ENCODE data around the gene S100P. TPM values are rescaled to one million over a fixed set of nuclear protein-coding genes. Genes with fewer than 3 reads are reported as not detected.
"Not testable (repeated sequence)": the region's sequence is repeated elsewhere in the genome, so short reads cannot be mapped to it uniquely, and the experiment has no call there.

Gene S100P
- total RNA-seq: 1 to 10 TPM in 1 of 2 experiments, under 1 TPM in 1; 0.37 to 2.5 TPM

- peak within 1 kb of the TSS; percentile 62 for H3K4me3 Mint-ChIP-seq
- H3K4me1 Mint-ChIP-seq: peaks cover 75% of the 10 kb centered on the region
- no peak for DNase-seq
- no peaks in the 10 kb centered on the region for H3K36me3 Mint-ChIP-seq
- peak within 1 kb of the TSS; percentile 84 for H3K27ac Mint-ChIP-seq
- no peaks in the 10 kb centered on the region for H3K27me3 Mint-ChIP-seq
- no peaks in the 10 kb centered on the region for H3K9me3 Mint-ChIP-seq
Measured at GRCh38 chr4:6693231-6694176, at the start of gene S100P. TSS of gene S100P (plus strand) at chr4:6693878. CDS start at chr4:6693933, 55 bp downstream.

GRCh38 chr4:6644792-6645530, 48.7 kb upstream of the S100P start:
- peaks cover 32% of the 10 kb centered on the region for H3K36me3 Mint-ChIP-seq
- no peaks in the 10 kb centered on the region for H3K27me3 Mint-ChIP-seq
- H3K9me3 Mint-ChIP-seq: no peaks in the 10 kb centered on the region
- no peak for DNase-seq
- H3K27ac Mint-ChIP-seq: no peak overlapping the region
- no peak overlapping the region for H3K4me3 Mint-ChIP-seq
- H3K4me1 Mint-ChIP-seq: peaks cover 20% of the 10 kb centered on the region

- Mint-ChIP-seq H3K36me3 (peaks cover 12% of the 10 kb centered on the region), H3K9me3 (no peaks in the 10 kb centered on the region), H3K4me3 (no peak overlapping the region), H3K4me1 (peaks cover 11% of the 10 kb centered on the region), H3K27ac (no peak overlapping the region), H3K27me3 (no peaks in the 10 kb centered on the region)
- DNase-seq: no peak
Measured at GRCh38 chr4:6647169-6647568, 46.5 kb upstream of the S100P start.

GRCh38 chr4:6647582-6648230, 46.0 kb upstream of the S100P start:
- Mint-ChIP-seq H3K9me3 (no peaks in the 10 kb centered on the region), H3K4me1 (peaks cover 8% of the 10 kb centered on the region), H3K36me3 (peaks cover 7% of the 10 kb centered on the region), H3K4me3 (no peak overlapping the region), H3K27ac (no peak overlapping the region), H3K27me3 (no peaks in the 10 kb centered on the region)
- DNase-seq: no peak

- DNase-seq: no peak
- Mint-ChIP-seq H3K4me3 (no peak overlapping the region), H3K9me3 (no peaks in the 10 kb centered on the region), H3K27me3 (no peaks in the 10 kb centered on the region), H3K36me3 (no peaks in the 10 kb centered on the region), H3K27ac (no peak overlapping the region), H3K4me1 (no peaks in the 10 kb centered on the region)
Measured at GRCh38 chr4:6649216-6649615, 44.5 kb upstream of the S100P start.

- H3K4me1 Mint-ChIP-seq, H3K27ac Mint-ChIP-seq, H3K27me3 Mint-ChIP-seq, H3K4me3 Mint-ChIP-seq, DNase-seq, H3K36me3 Mint-ChIP-seq, H3K9me3 Mint-ChIP-seq: not testable (repeated sequence)
Measured at GRCh38 chr4:6654211-6654610, 39.5 kb upstream of the S100P start.

GRCh38 chr4:6655291-6655690, 38.4 kb upstream of the S100P start:
- H3K9me3 Mint-ChIP-seq, H3K4me3 Mint-ChIP-seq, H3K27me3 Mint-ChIP-seq, H3K4me1 Mint-ChIP-seq, DNase-seq, H3K36me3 Mint-ChIP-seq, H3K27ac Mint-ChIP-seq: not testable (repeated sequence)

- Mint-ChIP-seq H3K36me3 (no peaks in the 10 kb centered on the region), H3K9me3 (peaks cover 5% of the 10 kb centered on the region), H3K27me3 (peaks cover 9% of the 10 kb centered on the region), H3K4me3 (no peak overlapping the region), H3K27ac (no peak overlapping the region), H3K4me1 (peaks cover 4% of the 10 kb centered on the region)
- DNase-seq: no peak
Measured at GRCh38 chr4:6655924-6656323, 37.8 kb upstream of the S100P start.

GRCh38 chr4:6657242-6658208, 36.2 kb upstream of the S100P start:
- DNase-seq: no peak
- peaks cover 4% of the 10 kb centered on the region for H3K4me1 Mint-ChIP-seq
- H3K27me3 Mint-ChIP-seq: peaks cover 14% of the 10 kb centered on the region
- no peaks in the 10 kb centered on the region for H3K36me3 Mint-ChIP-seq
- no peak overlapping the region for H3K4me3 Mint-ChIP-seq
- H3K27ac Mint-ChIP-seq: no peak overlapping the region
- H3K9me3 Mint-ChIP-seq: peaks cover 5% of the 10 kb centered on the region

GRCh38 chr4:6658209-6658595, 35.5 kb upstream of the S100P start:
- Mint-ChIP-seq H3K36me3 (no peaks in the 10 kb centered on the region), H3K4me3 (no peak overlapping the region), H3K27me3 (peaks cover 20% of the 10 kb centered on the region), H3K9me3 (peaks cover 5% of the 10 kb centered on the region), H3K27ac (no peak overlapping the region), H3K4me1 (peaks cover 4% of the 10 kb centered on the region)
- DNase-seq: no peak

- Mint-ChIP-seq H3K27ac (no peak overlapping the region), H3K36me3 (no peaks in the 10 kb centered on the region), H3K9me3 (peaks cover 5% of the 10 kb centered on the region), H3K4me1 (peaks cover 4% of the 10 kb centered on the region), H3K4me3 (peak overlapping the region; percentile 59), H3K27me3 (peaks cover 25% of the 10 kb centered on the region)
- DNase-seq: peak; percentile 68
Measured at GRCh38 chr4:6658597-6659075, 35.0 kb upstream of the S100P start.

GRCh38 chr4:6659897-6660296, 33.8 kb upstream of the S100P start:
- no peak overlapping the region for H3K27ac Mint-ChIP-seq
- H3K36me3 Mint-ChIP-seq: no peaks in the 10 kb centered on the region
- peaks cover 28% of the 10 kb centered on the region for H3K27me3 Mint-ChIP-seq
- H3K4me3 Mint-ChIP-seq: no peak overlapping the region
- H3K9me3 Mint-ChIP-seq: peaks cover 5% of the 10 kb centered on the region
- H3K4me1 Mint-ChIP-seq: peaks cover 4% of the 10 kb centered on the region
- DNase-seq: no peak

- no peak for DNase-seq
- Mint-ChIP-seq H3K9me3 (peaks cover 4% of the 10 kb centered on the region), H3K4me3 (no peak overlapping the region), H3K36me3 (no peaks in the 10 kb centered on the region), H3K27me3 (peaks cover 28% of the 10 kb centered on the region), H3K4me1 (peaks cover 4% of the 10 kb centered on the region), H3K27ac (no peak overlapping the region)
Measured at GRCh38 chr4:6660430-6660829, 33.2 kb upstream of the S100P start.

GRCh38 chr4:6662591-6662990, 31.1 kb upstream of the S100P start:
- Mint-ChIP-seq H3K36me3 (no peaks in the 10 kb centered on the region), H3K9me3 (no peaks in the 10 kb centered on the region), H3K27me3 (peaks cover 28% of the 10 kb centered on the region), H3K4me3 (no peak overlapping the region), H3K4me1 (peaks cover 4% of the 10 kb centered on the region), H3K27ac (no peak overlapping the region)
- no peak for DNase-seq
